ENCODE data around the gene USP2. TPM values are rescaled to one million over a fixed set of nuclear protein-coding genes. Genes with fewer than 3 reads are reported as not detected.

Gene USP2, protein sequence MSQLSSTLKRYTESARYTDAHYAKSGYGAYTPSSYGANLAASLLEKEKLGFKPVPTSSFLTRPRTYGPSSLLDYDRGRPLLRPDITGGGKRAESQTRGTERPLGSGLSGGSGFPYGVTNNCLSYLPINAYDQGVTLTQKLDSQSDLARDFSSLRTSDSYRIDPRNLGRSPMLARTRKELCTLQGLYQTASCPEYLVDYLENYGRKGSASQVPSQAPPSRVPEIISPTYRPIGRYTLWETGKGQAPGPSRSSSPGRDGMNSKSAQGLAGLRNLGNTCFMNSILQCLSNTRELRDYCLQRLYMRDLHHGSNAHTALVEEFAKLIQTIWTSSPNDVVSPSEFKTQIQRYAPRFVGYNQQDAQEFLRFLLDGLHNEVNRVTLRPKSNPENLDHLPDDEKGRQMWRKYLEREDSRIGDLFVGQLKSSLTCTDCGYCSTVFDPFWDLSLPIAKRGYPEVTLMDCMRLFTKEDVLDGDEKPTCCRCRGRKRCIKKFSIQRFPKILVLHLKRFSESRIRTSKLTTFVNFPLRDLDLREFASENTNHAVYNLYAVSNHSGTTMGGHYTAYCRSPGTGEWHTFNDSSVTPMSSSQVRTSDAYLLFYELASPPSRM
- total RNA-seq (2022; extraction: Qiagen RNA extraction; ENCODE audit: low read depth) = 0.24 to 0.60 TPM (median 0.45 TPM) in 5 replicates

DNA sequence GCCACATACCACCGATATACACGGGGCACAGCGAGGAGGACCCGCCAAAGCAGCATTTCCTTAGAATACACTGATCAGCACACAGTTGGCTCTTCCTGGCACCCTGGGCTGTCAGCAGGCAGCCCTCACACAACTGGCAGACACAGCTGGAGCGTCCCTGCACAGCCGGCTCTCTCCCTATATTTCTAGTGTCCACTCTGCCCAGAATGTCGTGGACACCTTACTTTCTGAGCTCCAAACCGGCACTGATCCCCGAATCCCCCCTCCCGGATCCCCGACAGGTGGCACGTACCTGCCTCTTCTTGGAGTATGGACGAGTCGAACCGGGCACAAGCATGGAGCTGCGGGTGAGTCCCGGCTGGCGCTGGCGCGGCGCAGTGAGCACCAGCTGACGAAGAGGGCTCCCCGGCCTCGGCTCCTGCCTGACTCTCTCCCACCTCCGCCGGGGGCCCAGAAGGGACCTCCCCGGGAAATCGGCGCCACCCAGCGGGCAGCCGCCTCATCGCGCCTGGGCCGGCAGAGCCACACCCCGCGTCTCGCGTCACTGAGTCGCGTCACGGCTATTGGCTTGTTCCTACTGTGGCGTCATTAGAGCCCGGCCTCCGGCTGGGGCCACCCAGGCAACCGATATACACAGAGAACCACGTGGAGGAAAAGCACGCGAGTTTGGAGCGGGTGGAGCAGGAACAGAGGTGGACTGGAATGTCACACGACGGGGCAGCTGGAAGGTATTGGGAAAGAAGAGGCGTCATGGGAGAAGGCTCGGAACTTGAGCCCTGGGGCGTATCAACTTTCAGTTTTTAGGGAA, at the start of gene USP2:
TSS of gene USP2 (minus strand) at position 510 of the 808 bp plus-strand sequence. CDS start 8,210 bp downstream, outside the sequence.

DNA sequence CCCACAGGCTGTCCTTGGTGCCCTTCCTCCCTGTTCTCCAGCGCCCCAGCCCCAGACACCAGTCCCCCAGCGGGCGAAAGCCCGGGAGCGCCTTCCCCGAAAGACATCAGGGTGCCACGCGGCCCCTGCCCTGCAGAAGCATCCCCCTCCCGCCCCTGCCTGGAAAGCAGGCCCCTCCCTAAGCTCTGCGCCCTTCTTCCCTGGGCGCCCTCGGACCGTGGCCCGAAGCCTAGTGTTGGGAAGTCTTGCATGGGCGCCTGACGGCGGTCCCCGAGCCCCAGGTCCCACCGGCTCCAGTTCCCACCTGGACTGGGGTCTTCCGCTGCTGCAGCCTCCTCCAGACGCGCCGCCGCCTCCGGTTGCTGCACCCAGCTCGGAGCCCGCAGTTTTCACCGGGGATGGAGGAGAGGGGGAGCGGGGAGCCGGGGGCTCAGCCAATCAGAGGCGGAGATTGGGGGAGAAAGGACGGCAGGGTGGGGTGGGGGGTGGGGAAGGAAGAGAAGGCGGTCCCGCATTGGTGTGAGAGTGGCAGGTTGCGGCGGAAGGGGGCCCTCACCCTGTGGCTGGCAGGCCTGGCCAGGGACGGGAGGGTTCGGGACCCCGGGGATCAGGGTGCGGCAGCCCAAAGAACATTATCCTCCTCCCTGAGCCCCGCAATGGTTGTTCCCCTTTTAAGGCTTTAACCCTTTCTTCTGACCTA, 41.5 kb upstream of the USP2 start, which contains the start of gene THY1:
TSS of gene THY1 (minus strand) at position 364 of the 700 bp plus-strand sequence. CDS start 2,267 bp downstream, outside the sequence.

DNA sequence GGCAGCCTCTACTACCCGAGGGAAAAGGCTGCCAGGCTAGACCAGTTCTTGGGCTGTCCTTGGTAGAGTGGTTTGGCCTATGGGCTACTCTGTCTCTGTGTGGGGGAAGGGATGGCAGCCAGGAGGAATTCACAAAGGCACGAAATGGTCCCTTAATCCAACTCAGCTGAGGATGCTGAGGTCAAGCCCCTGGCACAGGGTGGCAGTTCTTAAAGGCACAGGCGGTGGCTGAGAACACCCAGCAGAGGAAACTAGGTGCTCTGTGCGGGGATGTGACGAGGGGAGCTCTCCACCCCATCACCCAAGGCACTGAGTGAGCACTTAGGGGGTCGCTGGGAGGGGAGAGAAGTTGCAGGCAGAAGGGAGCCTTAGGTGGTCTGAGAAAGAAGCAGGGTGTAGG, 34.9 kb downstream of the USP2 start, which contains the start of gene MFRP:
TSS of gene MFRP (minus strand) at position 101 of the 400 bp plus-strand sequence. CDS start 192 bp downstream, outside the sequence.

DNA sequence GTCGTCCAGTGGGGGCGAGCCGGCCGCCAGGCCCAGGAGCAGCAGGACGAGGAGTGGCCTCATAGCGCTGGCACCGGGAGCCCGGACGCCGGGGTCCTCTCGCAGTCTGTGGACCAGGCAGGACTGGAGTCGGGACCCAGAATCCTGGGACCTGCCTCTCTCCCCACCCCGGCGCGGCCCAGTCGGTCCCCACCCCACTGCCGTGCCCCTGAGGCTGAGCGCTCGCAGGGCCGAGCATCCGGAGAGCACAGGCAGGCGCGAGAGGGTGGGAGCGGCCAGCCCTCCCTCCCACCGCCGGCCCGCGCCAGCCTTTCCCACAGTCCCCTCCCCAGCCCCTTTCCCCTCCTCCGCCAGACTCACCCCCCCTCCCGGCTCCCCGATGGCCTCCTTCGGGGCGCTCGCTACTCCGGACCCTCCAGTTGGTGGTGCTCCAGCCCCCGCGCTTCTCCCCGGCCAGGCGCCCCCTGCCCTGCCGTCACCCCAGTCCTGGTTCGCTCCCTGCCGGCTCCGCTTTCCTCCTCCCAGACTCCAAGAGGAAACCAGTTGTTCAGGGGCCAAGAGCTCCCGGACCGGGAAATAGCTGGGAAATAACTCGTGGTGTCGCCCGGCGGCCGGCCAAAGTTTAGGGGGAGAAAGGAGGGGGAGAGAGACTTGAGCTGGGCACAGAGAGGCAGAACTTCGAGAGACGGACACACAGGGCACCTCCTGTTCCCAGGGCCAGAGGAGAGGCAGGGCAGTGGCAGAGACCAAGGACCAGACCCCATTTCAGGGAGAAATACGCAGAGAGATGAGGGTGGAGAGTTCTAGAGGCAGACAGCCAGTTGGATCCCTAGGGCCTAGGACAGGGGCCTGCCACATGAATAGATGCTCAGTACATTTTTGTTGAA, 40.9 kb downstream of the USP2 start, which contains the start of gene C1QTNF5:
TSS of gene C1QTNF5 (minus strand) at position 549 of the 887 bp plus-strand sequence. CDS start at position 63, 486 bp downstream.

DNA sequence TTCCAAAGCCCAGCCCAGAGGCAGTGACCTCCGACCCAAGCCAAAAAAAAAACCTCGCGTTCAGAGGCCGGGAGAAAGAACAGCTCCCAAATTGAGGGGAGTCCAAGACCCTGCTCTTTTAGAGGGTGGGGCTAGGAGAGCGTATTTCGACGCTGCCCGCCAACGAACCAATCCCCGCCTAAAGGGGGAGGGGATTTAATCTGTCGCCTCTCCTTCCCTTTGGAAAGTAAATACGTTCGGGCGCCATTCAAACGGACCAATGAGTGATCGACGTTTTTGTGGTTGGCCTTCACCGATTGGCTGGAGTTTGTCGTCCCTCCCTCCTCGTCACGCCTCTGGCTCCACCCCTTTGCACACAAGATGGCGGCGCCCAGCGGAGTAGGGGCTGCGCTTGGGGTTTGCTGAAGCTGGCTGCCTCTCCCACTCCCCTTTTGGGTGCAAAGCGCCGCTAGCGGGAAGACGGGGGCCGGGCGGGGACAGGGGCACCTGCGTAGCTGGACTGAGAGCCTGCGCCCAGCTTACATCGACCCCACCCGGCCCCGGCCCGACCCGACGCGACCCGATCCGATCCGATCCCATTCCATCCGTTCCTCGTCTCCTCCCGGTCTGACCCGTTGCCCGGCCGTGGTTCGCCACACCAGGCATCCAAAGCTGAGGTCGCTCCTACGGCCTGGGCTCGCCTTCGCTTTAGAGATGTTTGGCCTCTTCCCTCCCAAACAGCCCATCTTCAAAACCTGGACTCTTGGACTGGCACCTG, 47.1 kb downstream of the USP2 start, which contains the start of gene RNF26:
TSS of gene RNF26 (plus strand) at position 354 of the 757 bp plus-strand sequence. CDS start 596 bp downstream, outside the sequence.

DNA sequence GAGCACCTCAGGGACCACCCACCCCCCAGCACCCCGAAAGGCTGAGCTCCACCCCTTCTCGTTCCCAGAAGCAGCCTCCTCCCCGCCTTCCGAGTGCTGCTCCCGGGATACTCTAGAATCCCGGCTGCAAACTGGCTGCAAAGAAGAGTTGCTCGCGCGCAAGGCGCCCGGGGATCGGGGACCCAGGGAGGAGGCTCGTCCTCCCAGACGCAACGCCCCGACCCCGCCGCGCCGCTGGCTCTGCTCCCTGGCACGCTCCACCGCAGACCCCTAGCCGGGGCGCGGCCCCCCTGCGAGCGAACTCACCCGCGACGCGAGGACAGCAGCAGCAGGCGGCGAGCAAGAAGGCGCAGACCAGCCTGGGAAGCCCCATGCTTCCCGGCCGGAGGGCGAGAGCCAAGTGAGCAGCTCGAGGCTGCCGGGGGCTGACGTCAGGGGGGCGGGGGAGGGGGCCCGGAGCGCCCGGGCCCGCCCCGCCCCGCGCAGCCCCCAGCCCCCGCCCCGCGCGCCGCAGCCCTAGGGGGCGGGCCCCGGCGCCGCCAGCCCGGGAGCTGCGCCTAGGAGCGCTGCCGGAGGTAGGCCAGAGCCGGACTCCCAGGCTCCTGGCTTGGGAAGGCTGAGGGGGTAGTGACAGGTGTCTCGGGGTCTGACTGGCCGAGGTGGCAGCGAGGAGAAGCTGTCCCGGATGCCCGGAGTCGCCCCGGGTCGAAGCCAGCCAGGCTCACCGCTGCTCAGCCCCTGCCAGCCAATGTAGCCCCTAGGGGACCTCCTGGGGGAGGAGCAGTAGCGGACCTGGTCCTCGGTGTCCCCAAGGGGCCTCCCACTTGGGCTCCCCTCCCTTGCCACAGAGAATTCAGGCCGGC, 64.5 kb downstream of the USP2 start, which contains the start of gene MCAM:
TSS of gene MCAM (minus strand) at position 402 of the 863 bp plus-strand sequence. CDS start at position 373, 29 bp downstream.

Other genes starting within 250 kb of the USP2 start
- 0.15 to 0.87 TPM (median 0.30 TPM) in 5 replicates for gene ABCG4, start 232.6 kb downstream of the USP2 start, total RNA-seq (2022; extraction: Qiagen RNA extraction; ENCODE audit: low read depth)
- gene NLRX1, start 213.0 kb downstream of the USP2 start, total RNA-seq (2022; extraction: Qiagen RNA extraction; ENCODE audit: low read depth) = 7.7 to 11.4 TPM (median 9.9 TPM) in 5 replicates
- 0.27 to 0.45 TPM (median 0.39 TPM) in 4 of 5 replicates, not detected in the other for gene NHERF4, start 196.2 kb downstream of the USP2 start, total RNA-seq (2022; extraction: Qiagen RNA extraction; ENCODE audit: low read depth)
- gene CBL, start 175.4 kb downstream of the USP2 start, total RNA-seq (2022; extraction: Qiagen RNA extraction; ENCODE audit: low read depth) = 7.2 to 10.1 TPM (median 8.8 TPM) in 5 replicates
- gene MCAM, start 64.6 kb downstream of the USP2 start, total RNA-seq (2022; extraction: Qiagen RNA extraction; ENCODE audit: low read depth) = 9.5 to 12.7 TPM (median 10.9 TPM) in 5 replicates
- 31.5 to 42.8 TPM (median 41.1 TPM) in 5 replicates for gene RNF26, start 47.2 kb downstream of the USP2 start, total RNA-seq (2022; extraction: Qiagen RNA extraction; ENCODE audit: low read depth)
- gene C1QTNF5, start 40.8 kb downstream of the USP2 start, total RNA-seq (2022; extraction: Qiagen RNA extraction; ENCODE audit: low read depth) = not detected in 5 replicates
- gene MFRP, start 35.0 kb downstream of the USP2 start, total RNA-seq (2022; extraction: Qiagen RNA extraction; ENCODE audit: low read depth) = not detected in 5 replicates
- 8.3 to 18.2 TPM (median 12.7 TPM) in 5 replicates for gene THY1, start 41.5 kb upstream of the USP2 start, total RNA-seq (2022; extraction: Qiagen RNA extraction; ENCODE audit: low read depth)